ENCODE measurements around the gene PKDCC. TPM values are rescaled to one million over a fixed set of nuclear protein-coding genes. Genes with fewer than 3 reads are reported as not detected.

The PKDCC gene
- total and polyA plus RNA-seq, 2 of the 13 experiments (the other 11 are each of a cell fraction or from before 2014, with no cell fraction given): 52.6 to 58.8 TPM

DNA sequence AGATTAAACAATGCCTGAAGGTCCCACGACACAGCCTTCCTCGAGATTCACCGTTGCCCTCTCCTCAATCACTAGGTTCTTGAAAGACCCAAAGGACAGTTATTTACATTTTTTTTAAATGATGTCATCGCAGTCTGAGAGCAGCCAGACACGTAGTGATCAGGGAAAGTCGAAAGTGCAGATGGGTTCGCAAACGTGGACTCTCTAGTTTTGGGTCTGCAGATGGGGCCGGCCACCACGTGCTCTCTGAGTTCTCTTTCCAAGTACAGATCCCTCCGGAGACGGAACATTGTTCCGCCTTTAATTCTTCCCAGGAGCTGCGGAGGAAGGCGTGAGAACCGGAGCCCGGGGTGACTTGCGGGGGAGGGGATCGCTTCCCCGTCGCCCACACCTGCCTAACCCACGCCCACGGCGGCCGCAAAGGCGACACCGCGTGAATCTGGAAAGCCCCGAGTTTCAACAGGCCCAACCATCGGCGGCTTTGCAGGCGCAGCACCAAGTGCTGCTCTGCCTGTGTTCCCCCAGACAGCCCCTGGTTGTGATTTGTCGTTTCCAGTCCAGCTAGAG lies 54.3 kb downstream of the PKDCC start (continued):
- TF ChIP-seq, protein P1, sequence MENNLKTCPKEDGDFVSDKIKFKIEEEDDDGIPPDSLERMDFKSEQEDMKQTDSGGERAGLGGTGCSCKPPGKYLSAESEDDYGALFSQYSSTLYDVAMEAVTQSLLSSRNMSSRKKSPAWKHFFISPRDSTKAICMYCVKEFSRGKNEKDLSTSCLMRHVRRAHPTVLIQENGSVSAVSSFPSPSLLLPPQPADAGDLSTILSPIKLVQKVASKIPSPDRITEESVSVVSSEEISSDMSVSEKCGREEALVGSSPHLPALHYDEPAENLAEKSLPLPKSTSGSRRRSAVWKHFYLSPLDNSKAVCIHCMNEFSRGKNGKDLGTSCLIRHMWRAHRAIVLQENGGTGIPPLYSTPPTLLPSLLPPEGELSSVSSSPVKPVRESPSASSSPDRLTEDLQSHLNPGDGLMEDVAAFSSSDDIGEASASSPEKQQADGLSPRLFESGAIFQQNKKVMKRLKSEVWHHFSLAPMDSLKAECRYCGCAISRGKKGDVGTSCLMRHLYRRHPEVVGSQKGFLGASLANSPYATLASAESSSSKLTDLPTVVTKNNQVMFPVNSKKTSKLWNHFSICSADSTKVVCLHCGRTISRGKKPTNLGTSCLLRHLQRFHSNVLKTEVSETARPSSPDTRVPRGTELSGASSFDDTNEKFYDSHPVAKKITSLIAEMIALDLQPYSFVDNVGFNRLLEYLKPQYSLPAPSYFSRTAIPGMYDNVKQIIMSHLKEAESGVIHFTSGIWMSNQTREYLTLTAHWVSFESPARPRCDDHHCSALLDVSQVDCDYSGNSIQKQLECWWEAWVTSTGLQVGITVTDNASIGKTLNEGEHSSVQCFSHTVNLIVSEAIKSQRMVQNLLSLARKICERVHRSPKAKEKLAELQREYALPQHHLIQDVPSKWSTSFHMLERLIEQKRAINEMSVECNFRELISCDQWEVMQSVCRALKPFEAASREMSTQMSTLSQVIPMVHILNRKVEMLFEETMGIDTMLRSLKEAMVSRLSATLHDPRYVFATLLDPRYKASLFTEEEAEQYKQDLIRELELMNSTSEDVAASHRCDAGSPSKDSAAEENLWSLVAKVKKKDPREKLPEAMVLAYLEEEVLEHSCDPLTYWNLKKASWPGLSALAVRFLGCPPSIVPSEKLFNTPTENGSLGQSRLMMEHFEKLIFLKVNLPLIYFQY (CRISPR knock-in tag; IDR thresholded peaks at IDR 0.05; ENCODE audit: borderline replicate concordance): peak; percentile 93
- TF ChIP-seq WIZ (CRISPR knock-in tag; IDR thresholded peaks at IDR 0.05) (0 out of 2 replicates have a peak, but pooled peaks have one; percentile 35), ZNF605 (CRISPR knock-in tag; IDR thresholded peaks at IDR 0.05) (peak; percentile 87; the same call in 1 of the 2 replicates), UBTF (CRISPR knock-in tag; IDR thresholded peaks at IDR 0.05) (no peak), TFDP2 (CRISPR knock-in tag; IDR thresholded peaks at IDR 0.05) (peak; percentile 56), SAP130 (CRISPR knock-in tag; IDR thresholded peaks at IDR 0.05; ENCODE audit: low read depth) (peak; percentile 63), HOXA3 (CRISPR knock-in tag; IDR thresholded peaks at IDR 0.05) (peak; percentile 84), KAT8 (CRISPR knock-in tag; IDR thresholded peaks at IDR 0.05) (0 out of 2 replicates have a peak, but pooled peaks have one; percentile 55), IKZF5 (CRISPR knock-in tag; IDR thresholded peaks at IDR 0.05) (peak; percentile 47; the same call in 1 of the 2 replicates), ZNF883 (CRISPR knock-in tag; IDR thresholded peaks at IDR 0.05; ENCODE audit: not compliant biosample characterization) (peak; percentile 33), NR2F6 (IDR thresholded peaks at IDR 0.05) (0 out of 2 replicates have a peak, but pooled peaks have one; percentile 17), NR2F6 (CRISPR knock-in tag; IDR thresholded peaks at IDR 0.05) (no peak), ZNF160 (CRISPR knock-in tag; IDR thresholded peaks at IDR 0.05) (no peak; the same call in 1 of the 2 replicates), ZSCAN12 (CRISPR knock-in tag; IDR thresholded peaks at IDR 0.05) (0 out of 2 replicates have a peak, but pooled peaks have one; percentile 67), ZNF101 (CRISPR knock-in tag; IDR thresholded peaks at IDR 0.05; ENCODE audit: borderline replicate concordance, low read depth) (no peak), MAX (IDR thresholded peaks at IDR 0.05) (peak; percentile 93)
- TF ChIP-seq, protein P2, sequence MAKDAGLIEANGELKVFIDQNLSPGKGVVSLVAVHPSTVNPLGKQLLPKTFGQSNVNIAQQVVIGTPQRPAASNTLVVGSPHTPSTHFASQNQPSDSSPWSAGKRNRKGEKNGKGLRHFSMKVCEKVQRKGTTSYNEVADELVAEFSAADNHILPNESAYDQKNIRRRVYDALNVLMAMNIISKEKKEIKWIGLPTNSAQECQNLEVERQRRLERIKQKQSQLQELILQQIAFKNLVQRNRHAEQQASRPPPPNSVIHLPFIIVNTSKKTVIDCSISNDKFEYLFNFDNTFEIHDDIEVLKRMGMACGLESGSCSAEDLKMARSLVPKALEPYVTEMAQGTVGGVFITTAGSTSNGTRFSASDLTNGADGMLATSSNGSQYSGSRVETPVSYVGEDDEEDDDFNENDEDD (CRISPR knock-in tag; IDR thresholded peaks at IDR 0.05; ENCODE audit: borderline replicate concordance): peak; percentile 45; the same call in 1 of the 2 replicates

Measured in HepG2 (cell line).